ENCODE results near the gene TPH1.
A peak's percentile ranks its signal among the peaks of the same experiment; 100 is the strongest.
"Not testable (repeated sequence)": the region's sequence is repeated elsewhere in the genome, so short reads cannot be mapped to it uniquely, and the experiment has no call there.

Gene TPH1

DNA sequence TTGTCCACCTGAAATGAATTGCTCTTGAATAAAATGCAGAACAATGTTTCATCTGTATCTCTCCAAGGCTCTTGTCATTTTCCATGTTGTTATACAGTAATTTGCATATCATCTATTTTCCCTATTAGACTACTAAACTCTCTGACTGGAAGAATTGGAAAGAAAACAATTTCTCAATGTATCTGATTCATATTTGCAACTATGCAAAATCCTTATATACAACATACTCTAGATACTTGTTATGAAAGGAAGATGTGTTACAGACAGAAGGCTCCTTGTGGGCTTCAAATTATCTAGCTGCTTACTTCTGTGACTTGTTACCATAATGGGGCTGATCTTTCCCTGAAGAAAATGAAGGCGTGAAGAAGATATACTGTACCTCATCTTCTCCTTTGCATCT is 23.6 kb downstream of the TPH1 start:
- DNase-seq = no peak

GRCh38 chr11:18019650-18020049 is 26.4 kb downstream of the TPH1 start:
- DNase-seq = no peak

- no peak for DNase-seq
Observed at GRCh38 chr11:18016789-18017188, 29.3 kb downstream of the TPH1 start.

DNA sequence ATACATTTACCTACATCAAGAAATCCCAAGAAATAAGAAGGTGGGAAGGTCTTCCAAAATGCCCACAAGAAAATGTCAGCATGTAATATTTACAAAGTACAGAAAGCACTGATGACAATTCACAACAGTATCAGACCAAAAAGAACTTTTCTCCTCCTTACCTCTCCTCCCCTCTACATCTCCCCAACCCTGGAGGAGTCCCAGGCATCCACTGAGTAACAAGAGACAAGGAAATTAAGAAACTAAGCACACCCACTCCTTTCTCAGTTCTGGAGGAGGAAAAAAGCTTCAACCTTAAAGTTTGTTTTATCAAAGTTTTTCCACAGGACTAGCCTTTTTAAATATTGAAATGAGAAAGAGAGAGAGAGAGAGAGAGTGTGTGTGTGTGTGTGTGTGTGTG is 31.2 kb downstream of the TPH1 start:
- DNase-seq = no peak

- DNase-seq = peak in 3 of 58 donors; percentile 6 to 35 (median 24)
Observed at GRCh38 chr11:18013790-18014507, 32.1 kb downstream of the TPH1 start.

- peak; percentile 22 to 88 (median 78) for DNase-seq
Observed at GRCh38 chr11:18012906-18013781, 32.9 kb downstream of the TPH1 start, which contains the start of gene SERGEF. Gene SERGEF, minus strand, starts transcription at chr11:18013047. Its CDS starts 37 bp downstream, at chr11:18013010.

DNA sequence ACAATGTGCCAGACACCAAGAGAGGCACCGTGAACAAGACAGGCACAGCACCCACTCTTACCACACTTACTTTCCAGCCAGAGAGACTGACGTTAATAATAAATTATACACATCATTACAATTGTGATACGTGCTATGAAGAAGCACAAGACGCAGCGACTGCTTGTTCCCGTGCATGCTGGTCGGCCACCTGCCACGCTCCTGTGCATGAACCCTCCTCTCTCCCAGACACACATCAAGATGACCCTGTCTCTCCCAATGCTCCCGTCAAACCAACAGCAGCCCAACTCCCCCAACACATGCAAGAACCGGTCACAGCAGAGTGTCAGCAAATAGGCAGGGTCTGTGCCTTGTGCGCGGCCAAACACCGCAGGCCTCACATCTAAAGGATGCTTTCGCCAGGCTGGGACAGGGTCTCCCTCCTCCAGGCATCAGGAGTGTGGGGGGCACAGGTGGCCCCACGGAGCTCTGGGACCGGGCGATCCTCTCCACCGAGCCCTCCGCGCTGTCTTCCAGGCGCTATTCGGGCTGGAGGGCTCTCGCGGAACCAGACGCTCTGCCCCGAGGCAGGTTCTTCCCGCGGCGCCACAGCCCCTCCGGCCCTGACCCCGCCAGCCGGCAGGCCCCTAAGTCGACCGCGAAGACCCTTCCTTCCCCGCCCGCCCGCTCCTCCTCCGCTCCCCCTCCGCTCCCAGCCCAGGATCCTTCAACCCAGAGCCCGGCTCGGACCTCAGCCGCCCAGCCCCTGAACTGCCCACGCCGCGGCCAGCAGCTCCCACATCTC is 33.8 kb downstream of the TPH1 start:
- DNase-seq = peak in 27 of 58 donors; percentile 4 to 63 (median 42)

- peak in 20 of 58 donors; percentile 1 to 55 (median 12) for DNase-seq
Observed at GRCh38 chr11:18011633-18012032, 34.4 kb downstream of the TPH1 start.

DNA sequence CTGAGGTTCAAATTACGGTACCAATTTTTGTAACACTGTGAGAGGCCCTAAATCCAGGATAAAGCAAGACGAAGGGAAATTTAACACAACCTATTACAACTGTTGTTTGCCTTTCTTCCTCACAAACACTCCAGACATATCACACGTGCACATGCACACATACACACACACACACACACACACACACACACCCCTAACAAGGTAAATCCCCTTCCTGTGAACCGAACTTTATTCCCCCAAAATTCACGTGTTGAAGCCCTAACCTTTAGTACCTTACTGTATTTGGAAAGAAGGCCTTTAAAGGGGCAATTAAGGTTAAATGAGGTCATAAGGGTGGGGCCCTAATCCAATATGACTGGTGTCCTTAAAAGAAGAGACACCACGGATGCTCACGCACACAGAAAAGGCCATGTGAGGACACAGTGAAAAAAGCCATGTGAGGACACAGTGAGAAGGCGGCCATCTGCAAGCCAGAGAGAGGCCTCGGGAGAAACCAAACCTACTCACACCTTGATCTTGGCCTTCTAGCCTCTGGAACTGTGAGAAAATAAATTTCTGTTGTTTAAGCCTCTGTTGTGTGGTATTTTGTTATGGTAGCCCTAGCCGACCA is 35.0 kb downstream of the TPH1 start:
- no peak for DNase-seq

DNA sequence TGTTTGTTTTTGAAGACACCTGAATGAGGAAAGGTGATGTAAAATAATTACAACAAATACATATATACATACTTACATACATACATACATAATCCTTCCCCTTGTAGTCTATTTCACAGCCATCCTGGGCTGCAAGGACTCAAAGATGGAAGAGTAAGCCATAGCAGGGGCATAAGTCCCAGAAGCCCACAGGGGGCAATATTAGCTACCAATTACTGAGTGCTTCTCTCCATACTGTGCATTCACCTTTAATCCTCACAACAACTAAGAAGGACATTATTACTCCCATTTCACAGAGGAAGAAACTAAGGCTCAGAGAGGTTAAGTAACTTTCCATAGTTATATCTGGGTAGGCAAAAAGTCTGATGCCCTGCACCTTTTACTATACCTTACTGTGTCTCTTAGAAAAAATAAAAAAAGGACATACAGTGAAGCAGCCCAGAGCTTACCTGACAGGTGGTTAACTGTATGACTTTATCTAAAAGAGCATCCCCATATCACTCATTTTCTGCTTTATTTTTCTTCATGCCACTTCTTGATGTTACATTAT is 35.9 kb downstream of the TPH1 start:
- DNase-seq = no peak

DNA sequence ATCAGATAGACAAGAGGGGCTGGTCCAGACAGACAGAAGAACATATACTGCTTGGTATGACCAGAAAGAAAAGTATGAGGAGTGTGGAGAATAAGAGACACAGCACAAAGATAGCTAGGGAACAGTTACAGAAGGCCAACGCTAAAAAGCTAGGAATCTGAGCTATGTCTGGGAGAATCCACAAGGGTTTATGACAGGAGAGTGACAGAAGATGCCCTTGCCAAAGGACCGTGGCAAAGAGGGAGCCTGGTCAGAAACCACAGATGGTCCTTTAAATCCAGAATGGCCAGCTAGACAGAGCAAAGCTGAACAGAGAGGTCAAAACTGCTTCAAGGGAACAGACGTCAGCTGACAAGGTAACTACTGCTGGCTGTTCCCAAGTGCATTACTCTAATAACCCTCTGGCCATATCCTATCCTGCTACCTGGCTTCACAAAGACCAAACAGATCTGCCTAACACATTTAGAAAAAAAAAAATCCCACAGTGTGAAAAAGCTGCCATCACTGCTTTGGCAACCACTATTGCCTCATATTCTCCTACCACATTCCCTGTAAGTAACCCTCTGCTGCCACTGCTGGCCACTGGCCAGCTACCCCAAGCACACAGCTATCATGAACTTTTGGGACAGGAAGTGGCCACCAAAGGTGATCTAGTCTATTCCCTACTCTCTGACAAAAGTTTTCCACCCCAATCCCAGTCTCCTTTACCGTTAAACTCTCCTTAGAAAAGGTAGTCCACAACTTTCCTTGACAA is 40.5 kb downstream of the TPH1 start:
- DNase-seq = no peak

- DNase-seq = no peak
Observed at GRCh38 chr11:18001191-18001590, 44.9 kb downstream of the TPH1 start.

- DNase-seq = no peak
Observed at GRCh38 chr11:18000760-18001159, 45.3 kb downstream of the TPH1 start.

GRCh38 chr11:18000128-18000527 is 45.9 kb downstream of the TPH1 start:
- not testable (repeated sequence) for DNase-seq

Measured in anterior cingulate cortex (tissue), 58 donors.